GM19023 (cell line): ENCODE measurements around the gene IL1RAPL1.

Experiments
- ATAC-seq: cut with Tn5 transposase; IDR thresholded peaks from one replicate; pipeline ENCODE4 v1.9.1; 2021; ENCODE audit warnings: mild to moderate bottlenecking, moderate library complexity; ENCODE audit not compliant: unreplicated experiment

Gene IL1RAPL1

DNA sequence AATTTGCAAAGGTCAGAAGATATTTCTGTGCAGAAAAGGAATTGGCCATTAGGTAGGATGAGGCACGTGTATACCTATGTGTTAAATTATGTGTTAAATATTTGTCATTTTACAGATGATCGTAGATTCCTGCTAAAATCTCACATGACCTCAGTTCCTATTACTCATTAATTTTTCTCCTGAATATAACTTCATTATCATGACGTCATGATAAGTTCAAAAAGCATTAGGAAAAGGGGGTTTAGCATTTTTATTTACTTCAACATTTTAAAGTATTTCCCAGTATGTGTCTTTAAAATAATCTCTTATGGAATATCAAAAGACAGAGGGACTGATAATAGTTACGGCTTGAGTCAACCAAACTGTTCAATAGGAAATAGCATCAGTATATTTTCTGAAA, 372.8 kb downstream of the IL1RAPL1 start:
- no peak for ATAC-seq

DNA sequence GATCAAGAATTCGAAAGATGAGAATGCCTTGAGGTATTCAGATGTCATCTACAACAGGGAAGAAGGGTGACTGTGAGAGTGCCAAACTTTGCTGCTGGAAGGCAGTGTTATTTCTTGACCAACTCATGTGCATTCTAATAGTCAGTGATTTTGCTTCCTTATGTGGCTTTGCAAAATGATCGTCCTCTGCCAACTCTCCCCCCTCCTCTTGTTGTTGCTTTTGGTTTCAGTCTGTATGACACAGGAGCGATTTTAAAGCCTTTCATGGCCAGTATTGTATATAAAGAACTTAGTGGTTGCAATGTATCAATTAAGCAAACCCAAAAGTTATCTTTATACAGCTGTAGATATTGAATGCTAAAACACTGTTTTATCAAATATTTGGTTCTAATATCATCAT, 379.1 kb downstream of the IL1RAPL1 start:
- no peak for ATAC-seq

DNA sequence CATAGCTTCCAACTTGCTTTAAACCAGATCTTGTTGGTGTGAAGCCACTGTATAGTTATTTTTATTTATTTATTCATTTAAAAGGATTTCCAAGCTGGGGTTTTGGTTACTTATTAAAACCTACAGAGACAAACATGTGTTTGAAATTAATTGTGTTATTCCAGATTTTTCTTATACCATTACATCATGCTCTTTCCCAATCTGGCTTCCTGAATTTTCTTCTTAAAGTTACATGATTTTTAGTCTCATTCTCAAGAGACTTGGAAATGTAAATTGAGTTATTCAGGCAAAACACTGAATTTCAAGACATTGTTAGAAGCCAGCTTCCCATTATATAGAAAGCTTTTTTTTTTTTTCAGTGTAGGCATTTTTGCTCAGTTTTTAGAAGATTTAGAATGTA, 381.9 kb downstream of the IL1RAPL1 start:
- ATAC-seq, result no peak

DNA sequence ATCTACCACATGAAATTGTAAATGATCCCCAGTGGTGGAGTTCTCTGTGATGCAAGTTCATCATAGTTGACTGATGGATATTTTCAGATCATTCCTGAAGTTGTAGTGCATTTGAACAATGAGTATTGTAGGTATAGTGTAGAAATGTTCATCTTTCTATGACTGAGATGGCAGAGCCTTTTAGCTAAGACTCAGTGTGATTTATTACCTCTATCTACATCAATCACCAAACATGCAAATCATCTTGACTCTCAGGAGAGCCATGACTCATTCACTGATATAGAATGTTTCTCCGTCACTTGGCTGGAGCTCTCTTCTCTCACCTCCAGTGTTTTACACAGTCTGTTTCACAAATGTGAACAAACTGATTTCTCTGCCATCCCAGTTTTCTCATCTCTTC, 392.6 kb downstream of the IL1RAPL1 start:
- ATAC-seq, result no peak

DNA sequence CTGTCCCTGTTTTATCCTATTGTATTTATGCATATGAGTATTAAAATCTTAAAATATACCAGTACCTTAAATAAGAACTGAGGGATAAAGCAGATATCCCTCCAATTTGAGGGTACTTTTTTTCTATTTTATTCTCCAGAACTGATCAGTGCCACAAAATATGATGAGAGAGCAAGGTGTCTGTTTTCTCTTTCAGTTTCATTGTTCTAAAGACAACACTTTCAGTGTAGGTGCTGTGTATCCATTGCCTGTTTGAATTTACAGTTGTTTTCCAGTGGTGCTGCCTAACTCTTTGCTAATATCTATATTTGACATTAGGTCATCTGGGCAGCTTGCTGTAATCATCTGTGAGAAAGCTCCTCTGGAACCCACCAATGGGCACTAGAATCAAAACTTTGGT, 394.7 kb downstream of the IL1RAPL1 start:
- ATAC-seq, result no peak

DNA sequence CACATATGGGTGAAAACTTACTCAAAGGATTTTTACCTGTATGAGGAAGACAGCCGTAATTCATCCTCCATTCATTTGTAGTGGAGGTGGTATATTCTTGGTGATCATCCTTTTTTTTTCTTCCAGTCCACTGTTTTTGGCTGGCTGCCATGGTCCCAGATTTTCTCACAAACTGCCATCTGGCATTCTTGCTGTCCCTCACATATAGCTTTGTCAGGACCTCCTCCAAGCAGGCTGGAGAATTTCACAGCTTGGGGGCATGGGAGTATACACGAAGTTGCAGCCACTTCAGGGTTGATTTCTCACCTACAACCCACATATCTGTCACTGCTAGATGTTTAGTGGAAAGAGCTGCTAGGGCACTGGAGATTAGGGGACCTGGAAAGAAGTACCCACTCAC, 401.0 kb downstream of the IL1RAPL1 start:
- ATAC-seq, result no peak

DNA sequence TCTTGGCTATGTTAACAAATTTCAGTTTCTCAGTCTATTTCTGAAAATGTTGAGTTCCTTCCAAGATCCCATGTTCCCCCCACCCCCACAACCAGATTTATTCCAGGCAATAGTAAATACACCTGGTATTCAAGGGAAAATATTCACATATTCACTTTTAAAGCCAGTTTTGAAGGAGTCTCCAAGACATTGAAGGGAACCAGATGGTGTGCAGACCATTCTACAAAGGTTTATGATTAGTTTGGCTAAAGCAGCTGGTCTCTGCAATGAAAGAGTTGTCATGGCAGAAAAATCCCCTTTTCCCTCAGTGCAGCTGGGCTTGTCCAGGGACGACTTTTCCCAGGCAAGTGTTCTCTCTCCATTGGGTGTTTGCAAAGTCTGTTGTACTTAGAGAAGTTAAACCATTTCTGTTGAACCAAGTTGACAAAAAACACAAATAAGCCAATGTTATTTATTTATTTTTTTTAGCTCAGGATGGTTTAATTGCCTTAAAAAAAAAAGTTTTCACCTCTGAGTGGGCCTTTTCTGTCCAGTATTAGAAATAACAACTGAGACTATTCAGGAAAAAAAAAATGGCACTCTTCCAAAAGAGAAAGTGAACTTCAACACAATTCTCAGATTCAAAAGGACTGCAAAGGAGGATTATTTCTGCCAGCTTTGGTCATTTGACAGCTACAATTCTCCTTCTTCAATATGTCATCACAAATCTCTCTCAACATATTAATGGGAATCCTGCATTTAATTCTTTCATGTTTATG, 410.6 kb downstream of the IL1RAPL1 start:
- no peak for ATAC-seq

DNA sequence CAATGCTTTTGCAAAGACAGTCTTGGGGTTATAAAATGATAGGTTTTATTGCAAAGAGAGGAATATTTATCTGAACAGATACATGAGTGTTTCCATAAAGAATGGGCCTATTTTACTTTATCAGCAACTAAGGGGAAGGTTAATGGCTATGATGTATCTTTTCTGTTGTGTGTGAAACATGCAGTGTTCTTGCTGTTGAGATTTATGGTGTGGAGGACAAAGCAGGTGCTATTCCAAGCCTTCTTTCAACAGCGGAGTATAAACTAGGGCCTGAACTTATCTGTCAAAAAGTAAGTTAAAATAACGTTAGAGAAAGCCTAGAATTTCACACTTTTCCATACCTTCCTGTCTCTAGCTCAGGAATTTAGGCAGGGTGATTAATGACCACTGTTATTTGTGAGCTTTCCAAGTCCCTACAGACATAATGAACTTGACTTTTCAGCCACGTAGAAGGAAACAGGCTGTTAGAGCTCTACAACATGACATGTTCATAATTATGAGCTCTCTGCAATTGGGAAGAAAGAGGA, 411.4 kb downstream of the IL1RAPL1 start:
- no peak for ATAC-seq

DNA sequence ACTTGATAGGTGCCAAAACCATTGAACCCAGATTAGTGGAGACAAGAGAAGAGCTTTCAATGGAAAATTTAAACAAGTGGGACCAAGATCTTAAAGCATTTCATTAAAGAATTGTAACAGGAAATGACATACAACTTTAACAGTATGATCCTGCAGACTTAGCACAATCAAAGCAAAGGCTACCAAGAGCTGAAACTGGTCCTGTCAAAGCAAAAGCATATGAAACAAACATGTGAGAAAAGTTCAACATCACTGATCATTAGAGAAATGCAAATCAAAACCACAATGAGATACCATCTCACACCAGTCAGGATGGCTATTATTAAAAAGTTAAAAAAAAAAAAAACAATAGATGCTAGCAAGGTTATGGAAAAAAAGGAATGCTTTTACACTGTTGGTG, 425.6 kb downstream of the IL1RAPL1 start:
- no peak for ATAC-seq

DNA sequence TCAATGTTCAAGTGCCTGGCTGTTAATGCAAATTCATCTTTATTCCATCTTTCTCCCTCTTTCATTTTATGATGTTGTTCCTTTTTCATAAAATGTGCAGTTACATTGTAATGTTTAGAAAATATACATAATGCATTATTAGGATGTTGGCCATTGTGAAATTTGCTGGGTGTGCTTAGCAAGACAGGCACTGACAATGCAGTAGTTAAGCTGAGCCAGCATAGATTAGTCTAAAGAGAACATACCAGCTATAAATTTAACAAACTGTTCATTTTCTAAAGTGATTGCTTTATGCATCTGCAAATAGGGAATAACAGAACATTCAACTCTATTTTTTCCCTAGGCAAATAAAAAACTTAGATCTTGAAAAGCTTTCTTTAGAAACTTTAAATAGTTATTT, 436.0 kb downstream of the IL1RAPL1 start:
- no peak for ATAC-seq

DNA sequence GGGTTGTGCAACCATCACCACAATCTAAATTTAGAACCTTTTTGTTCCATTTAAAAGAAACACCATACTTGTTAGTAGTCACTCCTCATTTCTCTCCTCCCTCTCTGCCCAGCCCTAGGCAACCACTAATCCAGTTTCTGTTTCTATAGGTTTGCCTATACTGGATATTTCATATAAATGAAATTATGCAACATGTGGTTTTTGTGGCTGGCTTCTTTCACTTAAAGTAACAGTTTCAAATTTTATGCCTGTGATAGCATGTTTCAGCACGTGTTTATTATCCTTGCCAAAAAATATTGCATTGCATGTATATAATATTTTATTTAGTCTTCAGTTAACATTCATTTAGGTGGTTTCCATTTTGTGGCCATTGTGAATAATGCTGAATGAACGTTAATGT, 437.6 kb downstream of the IL1RAPL1 start:
- no peak for ATAC-seq

DNA sequence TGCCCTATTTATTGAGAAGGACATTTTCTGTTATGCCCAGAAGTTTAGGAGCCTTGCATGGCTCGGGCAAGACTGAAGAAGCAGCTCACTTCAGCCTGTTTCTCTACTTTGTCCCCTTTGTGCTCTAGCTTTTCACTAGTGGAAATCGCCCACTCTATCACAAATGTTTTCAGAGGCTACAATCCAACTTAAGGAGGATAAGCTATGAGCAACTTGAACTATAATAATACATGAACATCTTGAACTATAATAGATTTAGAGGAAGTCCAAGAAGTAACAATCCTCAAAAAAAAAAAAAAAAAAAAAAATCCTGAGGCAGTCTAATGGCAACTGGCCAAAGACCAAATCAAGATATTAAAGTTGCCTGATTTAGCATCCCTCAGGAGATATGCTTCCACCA, 452.3 kb downstream of the IL1RAPL1 start:
- no peak for ATAC-seq

DNA sequence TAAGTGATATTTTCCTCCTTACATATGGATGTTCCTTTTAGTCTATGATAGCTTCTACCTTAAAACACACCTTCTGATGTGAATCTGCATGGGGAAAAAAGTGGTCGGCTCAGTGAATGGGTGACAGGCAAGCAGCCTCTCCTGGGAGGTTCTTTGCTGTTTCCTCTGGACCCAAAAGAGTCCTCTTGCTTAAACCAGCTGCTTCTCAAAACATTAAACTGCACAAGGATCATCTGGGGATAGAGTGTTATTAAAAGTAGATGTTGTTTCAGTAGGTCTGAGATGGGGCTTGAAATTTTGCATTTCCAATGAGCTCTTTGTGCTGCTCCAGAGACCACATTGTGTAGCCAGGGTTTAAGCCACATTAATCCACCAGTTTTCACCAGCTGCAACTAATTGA, 452.9 kb downstream of the IL1RAPL1 start:
- ATAC-seq, result no peak

DNA sequence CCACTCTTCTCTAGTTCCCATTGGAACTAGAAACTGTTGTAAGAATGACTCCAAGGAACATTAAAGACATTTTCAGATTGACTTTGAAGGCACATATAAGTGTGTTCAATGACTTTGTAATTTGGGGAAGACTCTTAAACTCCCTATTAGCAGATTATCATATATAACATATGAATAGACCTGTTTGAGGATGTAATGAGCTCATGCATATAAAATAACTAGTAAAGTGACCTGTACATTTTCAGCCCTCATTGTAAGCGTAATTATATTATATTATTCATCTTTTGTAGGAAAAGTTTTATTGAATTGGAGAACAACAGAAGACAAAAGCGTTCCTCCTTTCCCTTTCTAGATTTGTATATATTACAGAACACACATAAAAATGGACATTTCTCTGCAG, 455.1 kb downstream of the IL1RAPL1 start:
- no peak for ATAC-seq

DNA sequence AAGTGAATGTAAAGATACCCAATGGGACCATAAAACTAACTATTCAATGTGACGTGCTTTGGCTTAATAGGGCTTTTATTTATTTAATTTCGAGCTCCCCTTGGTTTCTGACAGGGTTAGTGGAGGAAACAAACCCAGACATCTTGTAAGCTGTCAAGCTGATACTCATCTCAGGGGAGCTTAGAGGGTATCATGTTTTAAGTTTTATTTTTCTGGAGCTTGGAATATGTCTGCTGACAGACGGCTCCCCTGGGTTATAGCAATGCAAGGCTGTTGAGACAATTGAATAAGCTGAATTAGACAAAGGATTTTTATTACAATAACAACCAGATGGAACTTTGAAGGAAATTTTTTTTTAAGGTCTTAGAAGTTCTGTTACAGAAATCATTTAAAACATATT, 456.5 kb downstream of the IL1RAPL1 start:
- no peak for ATAC-seq

DNA sequence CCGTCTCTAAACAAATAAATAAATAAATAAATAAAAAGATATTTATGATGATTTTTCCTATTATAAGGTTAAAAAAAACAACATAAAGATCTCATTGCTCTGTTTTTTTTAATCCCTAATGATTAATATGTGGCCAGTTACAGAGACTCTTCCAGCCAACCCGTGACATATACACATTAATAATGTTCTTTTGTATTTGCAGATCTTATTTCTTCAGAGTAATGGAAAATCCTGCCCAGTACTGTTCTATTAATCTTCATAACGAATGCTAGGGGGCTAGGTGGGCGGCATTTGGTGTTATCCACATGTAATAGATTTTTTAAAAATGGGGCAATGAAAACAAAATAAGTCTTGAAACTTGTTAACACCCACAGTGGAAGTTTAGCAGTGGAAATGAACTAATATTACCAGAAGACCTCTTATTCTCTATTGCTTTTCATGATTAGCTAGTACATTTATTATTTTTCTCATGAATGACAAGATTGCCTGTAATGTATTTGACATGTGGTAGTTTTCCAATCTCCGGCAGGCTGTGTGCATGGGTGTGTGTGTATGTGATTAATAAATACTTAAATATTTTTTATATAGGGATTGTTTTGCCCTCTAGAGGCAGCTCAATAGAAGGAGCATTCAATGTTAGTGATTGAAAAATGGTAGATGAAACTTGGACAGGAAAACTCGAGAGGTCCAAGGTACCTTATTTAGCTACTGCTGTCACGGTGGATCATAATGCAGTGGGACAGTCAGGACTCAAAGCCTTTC, 457.4 kb downstream of the IL1RAPL1 start:
- ATAC-seq, result no peak

DNA sequence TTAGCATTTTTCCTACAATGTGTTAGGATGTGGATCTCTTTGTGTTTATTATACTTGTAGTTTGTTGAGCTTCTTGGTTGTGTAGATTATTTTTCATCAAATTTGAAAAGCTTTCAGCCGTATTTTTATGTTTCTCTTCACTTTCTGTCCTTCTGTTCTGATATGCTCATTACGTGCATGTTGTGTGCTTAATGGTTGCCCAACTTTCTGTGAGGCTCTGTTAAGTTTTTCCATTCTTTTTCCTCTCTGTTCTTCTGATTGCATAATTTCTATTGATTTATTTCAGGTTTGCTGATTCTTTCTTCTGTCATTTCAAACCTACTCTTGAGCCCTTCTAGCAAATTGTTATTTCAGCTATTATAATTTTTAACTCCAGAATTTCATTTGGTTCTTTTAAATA, 478.2 kb downstream of the IL1RAPL1 start:
- no peak for ATAC-seq

DNA sequence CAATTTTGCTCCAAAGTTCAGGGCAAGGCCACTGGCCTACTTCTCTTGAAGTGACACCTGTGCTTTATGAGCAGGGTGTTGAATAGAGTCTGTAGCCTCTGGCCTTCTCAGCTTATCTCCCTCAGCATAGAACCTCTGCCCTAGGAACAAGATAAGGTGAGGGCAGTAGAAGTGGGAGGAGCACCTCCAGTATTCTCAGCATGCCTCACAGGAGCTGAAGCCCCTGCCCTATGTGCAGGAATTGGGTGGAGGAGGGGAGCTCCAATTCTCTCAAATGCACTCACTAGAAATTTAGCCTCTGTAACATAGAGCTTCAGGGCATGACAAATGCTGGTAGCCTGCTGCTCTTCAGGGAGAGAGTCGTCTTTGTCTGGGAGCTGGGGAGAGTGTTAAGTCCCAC, 479.3 kb downstream of the IL1RAPL1 start:
- ATAC-seq, result no peak

DNA sequence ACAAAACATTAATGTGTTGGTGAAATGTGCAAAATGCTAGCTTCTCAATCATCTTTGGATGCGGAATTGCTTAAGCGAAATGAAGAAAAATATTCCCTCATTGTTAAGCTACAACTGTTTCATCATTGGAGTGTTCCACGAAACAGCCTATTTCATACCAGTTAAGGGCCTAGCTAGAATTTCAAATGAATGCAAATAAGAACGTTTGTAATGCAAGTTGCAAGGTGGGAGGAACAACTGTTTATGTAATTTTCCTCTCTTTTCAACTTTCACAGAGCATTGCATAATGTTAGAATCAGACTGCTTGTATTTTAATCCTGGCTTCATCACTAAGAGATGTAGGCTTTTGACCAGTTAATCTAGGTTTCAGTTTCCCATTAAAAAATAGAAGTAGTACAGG, 480.1 kb downstream of the IL1RAPL1 start:
- no peak for ATAC-seq

DNA sequence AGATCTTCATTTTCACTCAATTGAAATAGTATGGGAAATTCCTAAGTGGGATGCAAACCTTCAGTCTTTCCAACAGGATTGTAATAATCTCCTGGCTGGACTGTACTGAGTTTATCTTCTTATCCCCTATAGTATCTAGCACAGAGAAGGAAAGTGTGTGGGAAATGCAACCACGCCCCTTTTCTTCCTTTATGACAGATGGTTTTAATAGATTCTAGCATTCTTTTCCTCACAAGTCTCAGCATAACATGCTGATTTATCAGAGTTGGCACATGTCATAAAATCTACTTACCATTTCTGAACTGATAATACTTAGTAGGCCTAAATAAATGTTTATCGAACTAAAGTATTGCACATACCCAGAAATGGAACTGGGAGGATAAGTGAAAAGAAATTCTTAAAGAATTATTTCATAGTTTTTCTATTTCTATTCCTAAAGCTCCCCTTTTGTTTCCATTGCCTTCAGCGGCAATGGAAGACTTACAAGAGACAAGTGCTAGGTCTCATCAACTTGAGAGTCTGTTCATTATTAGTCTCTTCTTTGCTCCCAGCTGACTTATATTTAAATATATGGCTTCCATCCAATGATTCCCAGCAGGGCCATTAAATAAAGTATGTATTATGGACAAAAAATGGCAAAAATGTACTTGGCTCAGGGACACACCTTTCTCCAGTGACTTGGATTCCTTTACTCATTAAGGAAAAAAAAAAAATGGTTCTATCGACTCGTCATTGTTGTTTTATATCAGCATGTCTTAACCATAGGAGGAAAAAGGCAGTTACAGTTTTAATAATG, 484.5 kb downstream of the IL1RAPL1 start:
- ATAC-seq, result no peak

DNA sequence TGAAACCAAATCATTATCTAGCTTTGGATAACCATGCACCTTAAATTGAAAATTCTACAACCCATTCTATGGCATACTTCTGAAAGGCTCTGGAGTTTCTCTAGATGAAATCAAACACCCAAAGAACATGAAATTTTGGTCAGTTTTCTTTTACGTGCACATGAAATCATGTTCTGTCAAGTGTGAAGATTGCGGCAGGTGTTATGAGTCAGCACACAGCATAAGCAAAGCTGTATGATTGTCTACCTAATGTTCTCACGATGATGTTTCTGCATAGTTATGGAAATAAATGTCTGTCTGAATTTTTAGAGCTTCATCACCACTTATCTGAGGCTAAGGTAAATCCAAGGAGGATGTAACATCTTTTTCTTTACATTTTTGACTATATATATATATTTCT, 495.3 kb downstream of the IL1RAPL1 start:
- no peak for ATAC-seq

DNA sequence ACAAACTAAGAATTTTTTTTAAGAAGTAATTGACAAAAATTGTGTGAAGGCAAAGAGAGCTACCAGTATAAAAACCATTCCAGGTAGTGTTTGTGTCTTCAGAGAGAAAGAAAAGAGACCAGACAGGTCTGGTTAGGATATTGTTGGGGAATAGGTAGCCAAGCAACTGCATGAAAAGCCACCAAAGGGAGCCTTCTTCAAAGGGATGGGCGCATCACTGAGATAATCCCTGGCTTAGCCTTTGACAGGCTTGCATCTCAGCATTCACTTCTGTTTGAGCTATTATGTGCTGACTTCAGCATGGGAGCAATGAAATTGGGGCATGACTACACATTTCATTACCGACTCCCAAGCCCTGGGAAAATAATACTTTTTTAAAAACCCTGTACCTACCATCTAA, 496.6 kb downstream of the IL1RAPL1 start:
- no peak for ATAC-seq
